NCI-H510A (cell line): ENCODE results near the gene GATA2.

ENCODE experiments used
- DNase-seq: peaks from one replicate; lab custom pipeline; 2025; lab: John Stamatoyannopoulos, UW

The GATA2 gene

DNA sequence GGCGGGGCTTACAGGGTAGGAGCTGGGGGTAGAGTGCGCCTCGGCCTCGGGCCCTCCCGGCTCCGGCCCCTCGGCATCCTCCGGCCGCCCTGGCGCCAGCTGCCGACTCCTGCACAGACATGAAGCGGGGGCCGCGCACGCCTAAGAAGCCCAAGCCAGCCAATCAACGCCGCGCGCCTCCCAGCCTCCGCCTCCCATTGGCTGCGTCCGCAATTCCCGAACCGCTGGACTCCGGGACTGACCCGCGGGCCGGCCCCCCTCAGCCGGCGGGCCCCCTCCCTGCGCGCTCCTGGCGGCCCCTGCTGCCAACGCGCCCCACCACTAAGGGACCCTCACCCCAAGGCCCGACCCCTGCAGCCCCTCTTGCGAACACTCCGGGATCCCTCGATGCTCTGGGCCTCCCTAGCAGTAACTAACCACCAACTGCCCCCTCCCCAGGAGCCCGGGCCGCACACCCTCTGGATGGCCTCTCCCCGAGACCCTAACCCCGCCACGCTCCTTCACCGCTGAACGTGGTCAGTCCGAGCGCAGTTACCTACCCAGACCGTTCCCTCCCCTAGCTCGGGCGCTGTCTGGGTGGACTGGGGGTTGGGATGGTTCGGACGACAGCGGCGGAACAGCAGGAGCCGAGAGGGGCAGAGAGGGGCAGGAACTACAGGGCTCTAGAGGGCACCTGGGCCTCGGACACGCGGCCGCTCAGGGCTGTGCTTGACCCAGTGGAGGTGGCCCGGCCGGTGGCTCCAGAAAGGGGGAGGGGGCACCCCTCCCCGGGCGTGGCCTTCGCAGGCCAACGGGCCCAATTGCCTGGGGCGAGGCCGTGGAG lies 5.0 kb downstream of the GATA2 start:
- DNase-seq = peak; percentile 50

DNA sequence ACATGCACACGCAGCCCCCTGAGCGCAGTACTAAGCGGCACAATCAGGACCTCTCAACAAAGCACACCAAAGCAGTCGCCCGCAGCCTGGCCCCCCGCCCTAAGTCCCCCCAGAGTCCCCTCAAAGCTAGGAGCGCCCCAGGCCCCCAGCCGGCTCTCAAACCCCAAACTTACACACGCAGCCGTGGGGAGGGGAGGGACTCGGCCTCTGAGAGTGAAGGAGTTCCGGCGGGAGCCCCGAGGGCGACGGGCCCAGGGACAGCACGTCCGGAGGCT lies 5.5 kb downstream of the GATA2 start:
- DNase-seq = no peak

- DNase-seq = no peak
Observed at GRCh38 chr3:128486681-128487537, 6.1 kb downstream of the GATA2 start.

DNA sequence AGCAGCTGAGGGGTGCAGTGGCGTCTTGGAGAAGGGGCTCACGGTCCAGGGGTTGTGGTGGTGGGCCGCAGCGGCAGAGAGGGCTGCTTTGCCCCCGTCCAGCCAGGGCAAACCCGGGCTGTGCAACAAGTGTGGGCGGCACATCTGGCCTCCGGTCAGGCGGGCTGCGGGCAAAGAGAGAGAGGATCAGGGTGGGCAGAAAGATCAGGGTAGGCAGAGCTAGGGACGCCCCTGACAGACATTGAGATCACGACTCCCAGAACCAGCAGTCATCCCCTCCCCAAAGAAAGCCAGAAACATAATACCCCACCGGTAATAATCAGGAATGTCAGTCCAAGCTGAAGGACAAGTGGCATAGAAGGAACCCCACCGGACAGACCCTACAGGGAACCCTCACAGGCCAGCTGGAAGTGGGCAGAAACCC lies 6.8 kb downstream of the GATA2 start:
- DNase-seq = no peak

- no peak for DNase-seq
Observed at GRCh38 chr3:128485282-128486204, 7.5 kb downstream of the GATA2 start.

GRCh38 chr3:128484404-128485281 lies 8.4 kb downstream of the GATA2 start:
- DNase-seq = no peak

- DNase-seq = no peak
Observed at GRCh38 chr3:128483657-128484403, 9.2 kb downstream of the GATA2 start.

- DNase-seq = no peak
Observed at GRCh38 chr3:128482666-128483656, 10.0 kb downstream of the GATA2 start.

- no peak for DNase-seq
Observed at GRCh38 chr3:128482175-128482574, 10.8 kb downstream of the GATA2 start.

DNA sequence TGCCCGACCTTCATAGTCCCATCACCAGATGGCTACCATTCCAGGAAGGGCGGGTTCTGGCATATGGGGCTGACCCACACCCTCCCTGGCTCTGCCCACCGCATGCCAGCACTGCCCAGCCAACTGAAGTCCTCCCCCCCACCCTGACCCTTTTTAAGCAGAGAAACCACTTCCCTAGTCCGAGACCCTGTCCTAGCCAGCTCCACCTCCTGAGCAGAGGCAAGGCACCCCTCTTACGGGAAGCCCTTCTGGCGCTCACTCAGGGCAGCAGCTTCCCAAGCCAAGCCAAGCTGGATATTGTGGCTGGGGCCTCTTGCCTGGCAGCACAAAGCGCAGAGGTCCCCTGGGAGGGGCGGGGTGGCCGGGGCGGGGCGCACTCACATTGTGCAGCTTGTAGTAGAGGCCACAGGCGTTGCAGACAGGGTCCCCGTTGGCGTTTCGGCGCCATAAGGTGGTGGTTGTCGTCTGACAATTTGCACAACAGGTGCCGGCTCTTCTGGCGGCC lies 11.5 kb downstream of the GATA2 start:
- no peak for DNase-seq

GRCh38 chr3:128480717-128481437 lies 12.1 kb downstream of the GATA2 start:
- no peak for DNase-seq

DNA sequence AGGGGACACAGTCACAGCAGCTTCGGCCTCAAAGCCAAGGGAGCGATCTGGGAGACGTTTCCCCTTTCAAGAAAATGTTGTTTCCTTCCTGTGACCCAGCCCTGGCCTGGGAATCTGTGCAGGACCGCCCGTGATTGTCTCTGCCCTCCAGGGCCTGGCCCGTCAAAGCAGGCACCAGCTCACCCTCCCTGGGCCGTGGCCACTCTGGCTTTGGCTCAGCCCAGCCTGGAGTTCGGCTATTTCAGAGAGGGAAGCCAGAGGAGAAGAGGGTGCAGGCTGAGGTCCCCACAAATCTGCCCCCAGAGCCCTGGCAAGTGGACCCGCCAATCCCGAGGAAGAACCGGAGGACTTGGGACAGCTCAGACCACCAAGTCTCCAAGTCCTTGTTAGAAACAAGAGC lies 12.7 kb downstream of the GATA2 start:
- DNase-seq = no peak

GRCh38 chr3:128479558-128480086 lies 13.4 kb downstream of the GATA2 start:
- DNase-seq = no peak

- no peak for DNase-seq
Observed at GRCh38 chr3:128478576-128479506, 14.2 kb downstream of the GATA2 start.

DNA sequence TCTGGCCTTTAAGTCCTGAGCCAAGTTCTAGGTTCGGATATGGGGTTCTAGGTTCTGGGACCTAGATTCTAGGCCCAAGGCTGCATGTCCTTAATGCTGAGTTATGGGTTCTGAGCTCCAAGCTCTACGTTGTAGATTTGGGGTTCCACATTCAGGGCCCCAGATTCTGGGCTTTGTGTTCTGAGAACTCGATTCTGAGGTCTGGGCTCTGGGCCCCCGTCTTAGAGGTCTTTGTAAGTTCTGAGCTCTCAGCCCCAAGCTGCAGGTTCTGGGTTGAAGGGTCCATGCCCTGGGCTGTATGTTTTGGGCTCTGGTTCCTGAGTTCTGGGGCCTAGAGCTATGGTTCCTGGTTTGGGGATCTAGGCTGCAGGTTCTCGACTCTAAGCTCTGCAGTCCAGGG lies 16.3 kb downstream of the GATA2 start:
- no peak for DNase-seq

DNA sequence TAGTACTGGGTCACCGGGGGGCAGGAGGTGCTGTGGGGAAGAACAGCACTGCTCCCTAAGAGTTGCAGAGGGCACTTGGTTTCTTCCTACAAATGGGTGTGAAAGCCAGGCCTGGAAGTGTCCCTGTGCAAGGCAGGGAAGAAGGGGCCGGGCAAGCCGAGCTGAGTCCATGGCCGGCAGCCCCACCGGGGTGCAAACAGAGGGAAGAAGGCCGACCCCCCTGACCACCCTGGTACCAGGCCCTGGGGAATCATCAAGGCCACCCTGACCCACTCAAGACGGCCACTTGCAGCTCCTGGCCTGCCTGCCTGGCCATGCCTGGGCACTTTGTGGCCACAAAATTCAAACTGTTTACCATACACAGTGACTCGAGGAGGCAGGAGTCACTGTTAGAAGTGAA lies 17.6 kb downstream of the GATA2 start:
- no peak for DNase-seq

GRCh38 chr3:128473737-128474136 lies 19.3 kb downstream of the GATA2 start:
- DNase-seq = no peak
